Fibroblast of lung (primary cell): Measurements from ENCODE around the gene EIF4G1. TPM values are rescaled to one million over a fixed set of nuclear protein-coding genes. Genes with fewer than 3 reads are reported as not detected.

ENCODE experiments used
- DNase-seq, 2 donors: peaks; one replicate each; pipeline versions ENCODE4 v3.0.0 to v3.0.0-alpha.2; 2010; ENCODE audit warnings: low read depth in 2 of 2
- H2AFZ ChIP-seq: 2 replicates; pipeline ENCODE4 v1.5.1; 2012; ENCODE audit warnings: low read length, control low read depth, inconsistent platforms
- H3K27ac ChIP-seq: 2 replicates; pipeline ENCODE4 v1.5.1; 2011; ENCODE audit warnings: low read length, control low read depth; ENCODE audit not compliant: insufficient read depth
- H3K27me3 ChIP-seq: 2 replicates; pipeline ENCODE4 v1.5.1; 2011; ENCODE audit warnings: mild to moderate bottlenecking, low read length; ENCODE audit not compliant: control insufficient read depth, insufficient read depth
- H3K36me3 ChIP-seq: 2 replicates; pipeline ENCODE4 v1.5.1; 2011; ENCODE audit warnings: low read length; ENCODE audit not compliant: control insufficient read depth, insufficient read depth
- H3K4me1 ChIP-seq: 2 replicates; pipeline ENCODE4 v1.5.1; 2011; ENCODE audit warnings: low read length; ENCODE audit not compliant: control insufficient read depth, insufficient read depth; ENCODE audit errors: extremely low read depth
- H3K4me2 ChIP-seq: 2 replicates; pipeline ENCODE4 v1.5.1; 2011; ENCODE audit warnings: low read length, control low read depth; ENCODE audit not compliant: insufficient read depth; ENCODE audit errors: extremely low read depth
- H3K4me3 ChIP-seq, 4 experiments: fragments of 200-600 bp in 1 of 4; sonication (generic) in 1 of 4; replicated peaks in 1 of 4; 2 replicates each; pipeline ENCODE4 v1.5.1; 2011 to 2016; ENCODE audit warnings: low read length in 4 of 4, low read depth in 3 of 4, mild to moderate bottlenecking in 3 of 4, control low read depth in 2 of 4, inconsistent platforms in 1 of 4, mixed read lengths in 1 of 4; ENCODE audit not compliant: insufficient read depth in 1 of 4; ENCODE audit errors: control extremely low read depth in 1 of 4
- H3K79me2 ChIP-seq: 2 replicates; pipeline ENCODE4 v1.5.1; 2012; ENCODE audit warnings: mild to moderate bottlenecking, low read length, inconsistent platforms; ENCODE audit not compliant: control insufficient read depth, insufficient read depth
- H3K9ac ChIP-seq: 2 replicates; pipeline ENCODE4 v1.5.1; 2011; ENCODE audit warnings: mild to moderate bottlenecking, low read length, control low read depth; ENCODE audit not compliant: insufficient read depth
- H3K9me3 ChIP-seq: 2 replicates; pipeline ENCODE4 v1.5.1; 2012; ENCODE audit warnings: low read depth, low read length; ENCODE audit not compliant: control insufficient read depth, insufficient read depth
- H4K20me1 ChIP-seq: 2 replicates; pipeline ENCODE4 v1.5.1; 2011; ENCODE audit warnings: low read length; ENCODE audit not compliant: control insufficient read depth, insufficient read depth; ENCODE audit errors: extremely low read depth
- EZH2 ChIP-seq: IDR thresholded peaks from 2 replicates; pipeline ENCODE4 v1.5.1; 2012; ENCODE audit warnings: low read length, control low read depth, mild to moderate bottlenecking; ENCODE audit errors: missing control alignments
- polyA plus RNA-seq, 2 donors: library from polyadenylated mRNA; depleted of rRNA in 1 of 2; stranded (reverse) in 1 of 2; unstranded in 1 of 2; fragments of >200 nt; gene quantifications; 2 replicates each; pipeline ENCODE4 v1.2.1, GENCODE V29; 2011 to 2012; ENCODE audit warnings: missing spikeins in 1 of 2
- total RNA-seq: library from RNA; depleted of rRNA; stranded (reverse); fragments of >200 nt; gene quantifications from 2 replicates; pipeline ENCODE4 v1.2.1, GENCODE V29; 2014
- TF ChIP-seq, protein P1 (sequence below), 2 donors: IDR thresholded peaks in 1 of 2; conservative IDR thresholded peaks in 1 of 2; 1 replicate in 1 of 2; 2 replicates in 1 of 2; pipeline ENCODE4 v1.5.1; 2011 to 2012; ENCODE audit warnings: low read length in 2 of 2, control low read depth in 1 of 2, inconsistent platforms in 1 of 2, low read depth in 1 of 2, mild to moderate bottlenecking in 1 of 2

The EIF4G1 gene
- total and polyA plus RNA-seq, 2 donors (not counting 1 experiment from before 2014, with no cell fraction given): 235 to 263 TPM

DNA sequence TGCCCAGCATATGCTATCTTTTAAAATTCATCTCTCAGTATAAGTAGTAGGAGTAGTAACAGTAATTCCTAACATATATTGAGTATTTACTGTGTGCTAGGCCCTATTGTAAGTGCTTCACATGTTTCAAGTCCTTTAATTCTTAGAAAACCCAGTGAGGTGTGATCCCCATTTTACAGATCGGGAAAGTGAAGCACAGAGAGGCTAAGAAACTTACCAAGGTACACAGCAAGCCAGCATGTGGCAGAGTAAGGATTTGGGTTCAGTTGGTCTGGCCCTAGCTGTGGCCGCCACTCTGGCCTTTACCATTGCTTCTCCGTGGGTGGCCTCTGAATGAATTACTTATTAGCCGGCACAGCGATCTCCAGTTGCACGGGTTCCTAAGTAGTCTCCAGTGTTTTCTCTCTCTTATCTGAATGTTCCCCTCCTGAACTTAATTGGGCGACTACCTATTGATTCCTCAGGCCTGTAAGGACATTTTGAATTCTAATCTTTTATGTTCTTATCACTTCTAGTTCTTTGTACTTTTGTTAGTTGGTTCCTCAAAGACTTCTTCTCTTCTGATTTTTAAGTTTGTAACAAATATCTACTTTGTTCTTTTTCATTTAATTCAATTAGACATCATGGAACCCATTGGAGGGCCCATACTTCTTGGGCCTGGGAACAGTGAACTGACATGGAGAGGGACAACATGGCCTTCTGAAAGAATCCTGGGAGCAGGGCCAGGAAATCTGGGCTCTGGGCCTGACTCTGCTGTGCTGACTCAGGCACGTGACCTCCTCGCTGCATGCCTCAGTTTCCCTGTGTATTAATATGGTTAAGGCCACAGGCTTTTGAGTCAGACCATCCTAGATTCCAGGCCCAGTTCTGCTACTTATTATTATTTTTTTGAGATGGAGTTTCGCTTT is 35.4 kb downstream of the EIF4G1 start:
- Histone ChIP-seq H3K36me3 (peaks cover 7% of the 10 kb centered on the region), H3K79me2 (no peaks in the 10 kb centered on the region), H3K9ac (no peak overlapping the region), H3K9me3 (no peaks in the 10 kb centered on the region), H4K20me1 (no peaks in the 10 kb centered on the region), H3K4me3 (no peak overlapping the region), H2AFZ (no peak overlapping the region), H3K4me1 (no peaks in the 10 kb centered on the region), H3K27ac (no peak overlapping the region), H3K4me2 (no peak overlapping the region), H3K27me3 (no peaks in the 10 kb centered on the region)
- DNase-seq: no peak
- no peak for TF ChIP-seq EZH2
- TF ChIP-seq, protein P1, sequence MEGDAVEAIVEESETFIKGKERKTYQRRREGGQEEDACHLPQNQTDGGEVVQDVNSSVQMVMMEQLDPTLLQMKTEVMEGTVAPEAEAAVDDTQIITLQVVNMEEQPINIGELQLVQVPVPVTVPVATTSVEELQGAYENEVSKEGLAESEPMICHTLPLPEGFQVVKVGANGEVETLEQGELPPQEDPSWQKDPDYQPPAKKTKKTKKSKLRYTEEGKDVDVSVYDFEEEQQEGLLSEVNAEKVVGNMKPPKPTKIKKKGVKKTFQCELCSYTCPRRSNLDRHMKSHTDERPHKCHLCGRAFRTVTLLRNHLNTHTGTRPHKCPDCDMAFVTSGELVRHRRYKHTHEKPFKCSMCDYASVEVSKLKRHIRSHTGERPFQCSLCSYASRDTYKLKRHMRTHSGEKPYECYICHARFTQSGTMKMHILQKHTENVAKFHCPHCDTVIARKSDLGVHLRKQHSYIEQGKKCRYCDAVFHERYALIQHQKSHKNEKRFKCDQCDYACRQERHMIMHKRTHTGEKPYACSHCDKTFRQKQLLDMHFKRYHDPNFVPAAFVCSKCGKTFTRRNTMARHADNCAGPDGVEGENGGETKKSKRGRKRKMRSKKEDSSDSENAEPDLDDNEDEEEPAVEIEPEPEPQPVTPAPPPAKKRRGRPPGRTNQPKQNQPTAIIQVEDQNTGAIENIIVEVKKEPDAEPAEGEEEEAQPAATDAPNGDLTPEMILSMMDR (conservative IDR thresholded peaks at IDR 0.05 in 1 of 2, IDR thresholded peaks at IDR 0.05 in 1 of 2; ENCODE audit: low read depth in 1 of 2, low read length in 2 of 2): no peak

DNA sequence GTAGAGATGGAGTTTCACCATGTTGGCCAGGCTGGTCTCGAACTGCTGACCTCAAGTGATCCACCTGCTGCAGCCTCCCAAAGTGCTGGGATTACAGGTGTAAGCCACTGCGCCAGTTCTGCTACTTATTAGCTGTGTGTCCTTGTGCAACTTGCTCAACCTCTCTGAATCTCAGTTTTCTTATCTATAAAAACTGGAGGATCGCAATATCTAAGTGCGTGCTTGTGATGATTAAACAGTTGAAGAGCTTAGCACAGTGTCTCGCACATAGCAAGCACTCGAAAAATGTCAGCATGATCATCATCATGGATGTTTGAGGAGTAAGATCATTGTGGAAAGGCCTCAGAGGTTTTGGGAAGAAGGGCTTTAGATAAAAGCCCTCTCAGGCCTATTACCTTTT is 36.2 kb downstream of the EIF4G1 start:
- no peaks in the 10 kb centered on the region for H3K79me2 ChIP-seq
- H3K9ac ChIP-seq: no peak overlapping the region
- H3K4me2 ChIP-seq: no peak overlapping the region
- no peak overlapping the region for H2AFZ ChIP-seq
- no peaks in the 10 kb centered on the region for H3K4me1 ChIP-seq
- peaks cover 9% of the 10 kb centered on the region for H3K36me3 ChIP-seq
- H4K20me1 ChIP-seq: no peaks in the 10 kb centered on the region
- TF ChIP-seq EZH2: no peak
- TF ChIP-seq, protein P1 (conservative IDR thresholded peaks at IDR 0.05 in 1 of 2, IDR thresholded peaks at IDR 0.05 in 1 of 2; ENCODE audit: low read depth in 1 of 2, low read length in 2 of 2): no peak
- H3K4me3 ChIP-seq: no peak overlapping the region
- no peaks in the 10 kb centered on the region for H3K9me3 ChIP-seq
- H3K27ac ChIP-seq: no peak overlapping the region
- no peak for DNase-seq
- no peaks in the 10 kb centered on the region for H3K27me3 ChIP-seq

DNA sequence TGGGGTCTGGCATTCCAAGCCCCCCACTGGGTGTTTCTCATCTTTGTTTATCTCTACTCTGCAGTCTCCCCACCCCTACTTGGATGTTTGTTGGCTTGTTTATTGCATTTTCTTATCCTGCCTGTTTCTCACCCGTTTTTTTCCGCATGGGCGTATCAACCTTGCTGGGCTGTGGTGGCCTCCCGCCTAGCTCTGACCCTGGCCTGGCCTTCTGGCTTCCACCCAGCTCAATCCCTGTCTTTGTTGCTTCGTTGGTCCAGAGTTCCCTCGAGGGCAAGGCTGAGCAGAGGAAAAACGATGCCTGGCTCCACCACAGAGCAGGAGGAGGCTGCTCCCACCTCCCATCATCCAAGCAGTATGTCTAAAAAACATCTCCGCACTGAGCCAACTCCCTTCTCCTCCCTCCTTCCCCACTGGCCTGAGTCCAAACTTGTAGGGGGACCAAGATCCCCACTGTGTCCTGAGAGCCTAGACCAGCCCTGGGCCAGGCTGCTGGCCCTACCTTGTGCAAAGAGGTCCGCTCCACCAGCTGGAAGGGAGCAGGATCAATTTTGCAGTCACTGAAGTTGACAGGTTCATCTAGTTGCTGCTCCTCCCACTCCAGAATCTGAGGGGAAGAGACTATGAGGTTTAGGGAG is 37.2 kb downstream of the EIF4G1 start:
- H3K79me2 ChIP-seq: no peaks in the 10 kb centered on the region
- H4K20me1 ChIP-seq: no peaks in the 10 kb centered on the region
- H3K4me2 ChIP-seq: no peak overlapping the region
- no peaks in the 10 kb centered on the region for H3K27me3 ChIP-seq
- no peak for DNase-seq
- TF ChIP-seq, protein P1 (conservative IDR thresholded peaks at IDR 0.05 in 1 of 2, IDR thresholded peaks at IDR 0.05 in 1 of 2; ENCODE audit: low read depth in 1 of 2, low read length in 2 of 2): no peak
- TF ChIP-seq EZH2: no peak
- no peaks in the 10 kb centered on the region for H3K9me3 ChIP-seq
- no peak overlapping the region for H2AFZ ChIP-seq
- no peaks in the 10 kb centered on the region for H3K4me1 ChIP-seq
- no peak overlapping the region for H3K4me3 ChIP-seq
- H3K36me3 ChIP-seq: peaks cover 9% of the 10 kb centered on the region
- no peak overlapping the region for H3K9ac ChIP-seq
- H3K27ac ChIP-seq: no peak overlapping the region
